Endodermal cell (in vitro differentiated cells): ENCODE results near the gene TCF3. TPM values are rescaled to one million over a fixed set of nuclear protein-coding genes. Genes with fewer than 3 reads are reported as not detected.

ENCODE experiments used
- DNase-seq: peaks from one replicate; pipeline ENCODE4 v3.0.0-alpha.2; 2017
- H3K27ac ChIP-seq: 2 replicates; pipeline ENCODE4 v1.5.1; 2013; ENCODE audit warnings: mild to moderate bottlenecking, low read depth, low read length, moderate library complexity
- H3K27me3 ChIP-seq: 2 replicates; pipeline ENCODE4 v1.6.1; 2013; ENCODE audit warnings: mild to moderate bottlenecking, low read length, moderate library complexity; ENCODE audit not compliant: insufficient read depth, control insufficient read depth, poor library complexity, severe bottlenecking
- H3K36me3 ChIP-seq: 2 replicates; pipeline ENCODE4 v1.7.0; 2013; ENCODE audit warnings: mild to moderate bottlenecking, low read length, moderate library complexity; ENCODE audit not compliant: control insufficient read depth, insufficient read depth
- H3K4me1 ChIP-seq: one replicate; pipeline ENCODE4 v1.7.0; 2013; ENCODE audit warnings: low read length; ENCODE audit not compliant: control insufficient read depth, insufficient read depth
- H3K4me3 ChIP-seq: 2 replicates; pipeline ENCODE4 v1.5.1; 2013; ENCODE audit warnings: mild to moderate bottlenecking, low read length, moderate library complexity
- H3K9ac ChIP-seq: 2 replicates; pipeline ENCODE4 v1.6.1; 2013; ENCODE audit warnings: mild to moderate bottlenecking, low read length, moderate library complexity; ENCODE audit not compliant: poor library complexity, severe bottlenecking; ENCODE audit errors: extremely low read depth
- H3K9me3 ChIP-seq: 2 replicates; pipeline ENCODE4 v1.6.1; 2013; ENCODE audit warnings: mild to moderate bottlenecking, low read length, moderate library complexity; ENCODE audit not compliant: control insufficient read depth
- H3K27ac Mint-ChIP-seq: 2 replicates; pipeline ENCODE4 v1.8.0; 2020; ENCODE audit warnings: mixed read lengths
- H3K27me3 Mint-ChIP-seq: 2 replicates; pipeline ENCODE4 v1.8.0; 2021; ENCODE audit warnings: mild to moderate bottlenecking, mixed read lengths; ENCODE audit not compliant: insufficient read depth
- H3K36me3 Mint-ChIP-seq: 2 replicates; pipeline ENCODE4 v1.8.0; 2020; ENCODE audit warnings: low read depth, mixed read lengths
- H3K4me1 Mint-ChIP-seq: 2 replicates; pipeline ENCODE4 v1.8.0; 2020; ENCODE audit warnings: mixed read lengths
- H3K4me3 Mint-ChIP-seq: 2 replicates; pipeline ENCODE4 v1.8.0; 2020; ENCODE audit warnings: mild to moderate bottlenecking, moderate library complexity, mixed read lengths
- H3K9me3 Mint-ChIP-seq: 2 replicates; pipeline ENCODE4 v1.8.0; 2020; ENCODE audit warnings: mild to moderate bottlenecking, mixed read lengths
- WGBS, 2 experiments: methylation state at CpG; one replicate each; pipeline versions ENCODE4 v1.1.5 to v1.1.7; 2013; ENCODE audit warnings: missing lambda C conversion rate in 2 of 2, mixed read lengths in 1 of 2; ENCODE audit not compliant: insufficient coverage in 1 of 2, insufficient read length in 1 of 2; 5-methylcytosine and 5-hydroxymethylcytosine counted together
- long read RNA-seq, 4 experiments: library from polyadenylated mRNA in 2 of 4; library from RNA in 1 of 4; library from capped mRNA in 1 of 4; stranded (forward) in 3 of 4; unstranded in 1 of 4; transcript quantifications; one replicate each; pipeline ENCODE4 v2.0.0, GENCODE V29; 2020 to 2021; ENCODE audit warnings: inconsistent platforms in 1 of 4
- polyA plus RNA-seq, 2 experiments: library from polyadenylated mRNA; stranded (reverse); fragments of 50-300 nt; gene quantifications; one replicate each; pipeline ENCODE4 v1.2.3, GENCODE V29; 2013
- total RNA-seq, 2 donors: library from RNA; stranded (reverse); fragmentation: NEBNext Ultra II Directional in 1 of 2; extraction: Animal tissue kit (Norgen Biotek cat#: 25700) in 1 of 2; gene quantifications; 2 replicates in 1 of 2; 3 replicates in 1 of 2; pipeline ENCODE4 v1.2.1, GENCODE V29; 2021
- TF ChIP-seq, protein P1 (sequence below): fragments of 200-600 bp; sonication (generic); conservative IDR thresholded peaks from 2 replicates; pipeline ENCODE4 v1.5.0; 2021; ENCODE audit warnings: antibody characterized with exemption, mild to moderate bottlenecking

TCF3 gene
- 100 to 1,000 TPM; 233 to 268 TPM for total RNA-seq
- 225 TPM for polyA plus RNA-seq (2013, experiment 1 of 2)
- polyA plus RNA-seq (2013, experiment 2 of 2) = 225 TPM
- long read RNA-seq, experiment 1, full-length matches to known transcripts = 8 of 94 reads
- long read RNA-seq, experiment 1, partial matches to known transcripts = 47 of 94 reads
- long read RNA-seq, experiment 1, other reads (novel, unspliced or antisense) = 39 of 94 reads
- long read RNA-seq, experiment 2, full-length matches to known transcripts = 108 of 377 reads
- long read RNA-seq, experiment 2, partial matches to known transcripts = 57 of 377 reads
- long read RNA-seq, experiment 2, other reads (novel, unspliced or antisense) = 212 of 377 reads
- long read RNA-seq, experiment 3, full-length matches to known transcripts = 8 of 92 reads
- long read RNA-seq, experiment 3, partial matches to known transcripts = 39 of 92 reads
- long read RNA-seq, experiment 3, other reads (novel, unspliced or antisense) = 45 of 92 reads
- long read RNA-seq, experiment 4, partial matches to known transcripts = 4 of 6 reads
- long read RNA-seq, experiment 4, other reads (novel, unspliced or antisense) = 2 of 6 reads

DNA sequence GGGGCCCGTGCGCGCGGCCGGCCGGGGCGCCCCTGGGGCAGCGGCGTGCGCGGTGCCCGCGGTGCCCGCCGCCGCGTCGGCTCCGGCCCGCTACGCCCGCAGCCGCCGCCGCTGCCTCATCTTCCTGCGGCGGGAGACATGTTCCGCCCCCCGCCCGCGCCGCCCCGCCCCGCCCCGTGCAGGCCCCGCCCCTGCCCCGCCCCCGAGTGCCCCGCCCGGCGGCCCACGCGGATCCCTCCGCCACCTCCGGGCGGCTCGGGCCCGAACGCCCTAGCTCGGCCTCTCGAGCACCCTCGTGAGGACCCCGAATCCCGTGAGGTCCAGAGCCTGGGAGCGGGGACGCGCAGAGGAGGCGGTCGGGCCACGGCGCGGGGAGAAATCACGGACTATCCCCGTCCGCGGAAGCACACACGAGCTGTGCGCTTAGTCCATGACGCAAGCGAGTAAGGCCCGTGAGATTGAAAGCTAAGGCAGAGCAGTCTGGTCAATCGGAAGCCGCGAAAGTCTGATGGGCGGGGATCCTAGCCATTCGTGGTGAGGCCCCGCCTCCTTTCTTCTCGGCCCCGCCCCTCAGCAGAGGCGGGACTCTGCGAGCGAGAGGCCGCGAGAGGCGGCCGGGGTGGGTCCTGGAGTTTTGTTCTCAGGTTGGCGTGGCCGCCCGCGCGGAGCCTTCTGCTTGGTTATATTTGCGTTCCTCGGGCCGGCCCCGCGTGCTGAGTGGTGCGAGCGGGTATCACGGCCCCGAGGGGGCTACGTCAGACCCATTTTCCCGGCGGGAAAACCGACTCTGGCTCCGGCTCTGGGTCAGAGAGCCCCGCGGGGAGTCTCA lies at the start of gene TCF3:
Gene TCF3 (minus strand): TSS at position 145 of the 829 bp plus-strand sequence. CDS start 2,367 bp downstream, outside the sequence.
- peak; percentile 99 for DNase-seq
- Mint-ChIP-seq H3K9me3 (peaks cover 3% of the 10 kb centered on the region), H3K36me3 (peaks cover 21% of the 10 kb centered on the region), H3K27me3 (peaks cover 4% of the 10 kb centered on the region), H3K4me3 (peak within 1 kb of the TSS; percentile 91), H3K27ac (peak within 1 kb of the TSS; percentile 97), H3K4me1 (peaks cover 6% of the 10 kb centered on the region)
- TF ChIP-seq, protein P1, sequence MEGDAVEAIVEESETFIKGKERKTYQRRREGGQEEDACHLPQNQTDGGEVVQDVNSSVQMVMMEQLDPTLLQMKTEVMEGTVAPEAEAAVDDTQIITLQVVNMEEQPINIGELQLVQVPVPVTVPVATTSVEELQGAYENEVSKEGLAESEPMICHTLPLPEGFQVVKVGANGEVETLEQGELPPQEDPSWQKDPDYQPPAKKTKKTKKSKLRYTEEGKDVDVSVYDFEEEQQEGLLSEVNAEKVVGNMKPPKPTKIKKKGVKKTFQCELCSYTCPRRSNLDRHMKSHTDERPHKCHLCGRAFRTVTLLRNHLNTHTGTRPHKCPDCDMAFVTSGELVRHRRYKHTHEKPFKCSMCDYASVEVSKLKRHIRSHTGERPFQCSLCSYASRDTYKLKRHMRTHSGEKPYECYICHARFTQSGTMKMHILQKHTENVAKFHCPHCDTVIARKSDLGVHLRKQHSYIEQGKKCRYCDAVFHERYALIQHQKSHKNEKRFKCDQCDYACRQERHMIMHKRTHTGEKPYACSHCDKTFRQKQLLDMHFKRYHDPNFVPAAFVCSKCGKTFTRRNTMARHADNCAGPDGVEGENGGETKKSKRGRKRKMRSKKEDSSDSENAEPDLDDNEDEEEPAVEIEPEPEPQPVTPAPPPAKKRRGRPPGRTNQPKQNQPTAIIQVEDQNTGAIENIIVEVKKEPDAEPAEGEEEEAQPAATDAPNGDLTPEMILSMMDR = no peak
- Histone ChIP-seq H3K27ac (peak within 1 kb of the TSS; percentile 100), H3K4me3 (peak within 1 kb of the TSS; percentile 95), H3K9ac (peak within 1 kb of the TSS; percentile 99), H3K27me3 (no peaks in the 10 kb centered on the region), H3K4me1 (no peaks in the 10 kb centered on the region), H3K9me3 (no peaks in the 10 kb centered on the region), H3K36me3 (peaks cover 22% of the 10 kb centered on the region)
- 0% methylated on average over 40 to 107 of the region's 107 CpGs for WGBS, 2 experiments

DNA sequence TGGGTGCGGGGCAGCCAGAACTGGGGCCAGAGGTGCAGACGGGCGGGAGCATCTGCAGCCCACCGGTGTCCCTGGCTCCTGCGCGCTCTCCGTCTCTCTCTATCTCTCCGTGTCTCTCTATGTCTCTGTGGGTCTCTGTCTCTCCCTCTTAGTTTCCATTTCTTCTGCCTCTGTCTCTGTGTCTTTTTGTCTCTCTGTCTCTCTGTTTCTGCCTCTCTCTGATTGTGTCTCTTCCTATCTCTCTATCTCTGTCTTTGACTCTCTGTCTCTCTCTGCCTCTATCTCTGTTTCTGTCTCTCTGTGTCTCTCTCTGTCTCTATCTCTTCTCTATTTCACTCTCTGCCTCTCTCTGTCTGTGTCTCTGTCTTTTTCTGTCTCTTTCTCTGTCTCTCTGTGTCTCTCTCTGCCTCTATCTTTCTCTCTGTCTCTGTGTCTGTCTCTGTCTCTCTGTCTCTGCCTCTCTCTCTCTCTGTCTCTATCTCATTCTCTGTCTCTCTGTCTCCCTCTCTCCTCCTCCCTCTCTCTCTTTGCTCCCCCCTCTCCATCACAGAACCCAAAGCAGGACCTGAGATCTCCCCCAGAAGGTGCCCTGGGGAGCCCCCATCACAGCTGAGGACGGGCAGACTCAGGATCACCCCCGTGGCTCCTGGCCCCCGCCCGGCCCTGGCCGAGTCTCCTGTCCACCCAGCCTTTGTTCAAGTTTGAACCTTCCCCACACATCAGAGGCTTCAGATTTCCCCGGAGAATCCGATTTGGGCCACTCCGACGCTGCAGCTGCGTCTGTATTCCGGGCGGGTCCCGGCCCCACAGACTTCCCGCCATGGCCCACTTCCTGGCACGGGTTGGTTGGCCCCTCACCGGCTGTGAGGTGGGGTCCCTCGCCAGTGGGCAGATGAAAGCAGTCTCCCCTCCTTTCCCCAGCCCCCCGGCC lies 48.6 kb upstream of the TCF3 start:
- H3K4me1 Mint-ChIP-seq = no peaks in the 10 kb centered on the region
- Histone ChIP-seq H3K36me3 (no peaks in the 10 kb centered on the region), H3K4me1 (no peaks in the 10 kb centered on the region), H3K9me3 (no peaks in the 10 kb centered on the region), H3K4me3 (no peak overlapping the region), H3K9ac (no peak overlapping the region), H3K27me3 (peaks cover 11% of the 10 kb centered on the region), H3K27ac (no peak overlapping the region)
- H3K36me3 Mint-ChIP-seq = no peaks in the 10 kb centered on the region
- 74 to 75% methylated on average over 9 to 26 of the region's 26 CpGs for WGBS, 2 experiments
- no peak overlapping the region for H3K4me3 Mint-ChIP-seq
- DNase-seq = no peak
- H3K27ac Mint-ChIP-seq = no peak overlapping the region
- TF ChIP-seq, protein P1 = no peak
- H3K9me3 Mint-ChIP-seq = peaks cover 3% of the 10 kb centered on the region
- peaks cover 40% of the 10 kb centered on the region for H3K27me3 Mint-ChIP-seq
